H1 (cell line): ENCODE data around the gene STAP2. TPM values are rescaled to one million over a fixed set of nuclear protein-coding genes. Genes with fewer than 3 reads are reported as not detected.

Experiments used
- CTCF ChIA-PET: fragments of 300-600 bp; sonication (Branson Sonifier 250); formaldehyde crosslinking; loops from one replicate; lab custom pipeline; 2021; ENCODE audit not compliant: partially characterized antibody; lab: Charles Lee
- POLR2A ChIA-PET: fragments of 300-600 bp; sonication (Branson Sonifier 250); formaldehyde crosslinking; loops from one replicate; lab custom pipeline; 2021; ENCODE audit warnings: inconsistent platforms; ENCODE audit not compliant: partially characterized antibody; lab: Charles Lee
- DNase-seq, 2 experiments: peaks; one replicate each; pipeline versions ENCODE4 v3.0.0 to v3.0.0-alpha.2; 2010 to 2022; ENCODE audit warnings: low spot score in 2 of 2, low read depth in 1 of 2, mixed read lengths in 1 of 2
- FAIRE-seq: peaks from 2 replicates; lab custom pipeline; 2011; peaks lifted over from hg19 to GRCh38; lab: Jason Lieb, UNC
- H2AFZ ChIP-seq: 2 replicates; pipeline ENCODE4 v1.8.1; 2012; ENCODE audit warnings: low read length, inconsistent platforms
- H2AK5ac ChIP-seq: 2 replicates; pipeline ENCODE4 v1.6.1; 2013; ENCODE audit warnings: low read depth, low read length
- H2BK120ac ChIP-seq: replicated peaks from 2 replicates; pipeline ENCODE3; 2013; ENCODE audit warnings: low read depth, low read length, inconsistent platforms
- H2BK12ac ChIP-seq: 2 replicates; pipeline ENCODE4 v1.6.1; 2013; ENCODE audit warnings: low read depth, low read length
- H2BK15ac ChIP-seq: 2 replicates; pipeline ENCODE4 v1.6.1; 2013; ENCODE audit warnings: low read length
- H2BK20ac ChIP-seq: 2 replicates; pipeline ENCODE4 v1.6.1; 2013; ENCODE audit warnings: low read length
- H2BK5ac ChIP-seq: 2 replicates; pipeline ENCODE4 v1.6.1; 2013; ENCODE audit warnings: low read depth, low read length
- H3K14ac ChIP-seq: 2 replicates; pipeline ENCODE4 v1.6.1; 2013; ENCODE audit warnings: inconsistent platforms; ENCODE audit not compliant: insufficient read length
- H3K18ac ChIP-seq: 2 replicates; pipeline ENCODE4 v1.6.1; 2013; ENCODE audit warnings: low read length; ENCODE audit errors: extremely low read depth
- H3K23ac ChIP-seq: 2 replicates; pipeline ENCODE4 v1.6.1; 2013; ENCODE audit warnings: inconsistent platforms; ENCODE audit not compliant: insufficient read length
- H3K23me2 ChIP-seq: 2 replicates; pipeline ENCODE4 v1.6.1; 2013; ENCODE audit warnings: low read depth, low read length
- H3K27ac ChIP-seq: 2 replicates; pipeline ENCODE4 v1.6.1; 2011; ENCODE audit warnings: low read depth, low read length, inconsistent platforms
- H3K27me3 ChIP-seq, 4 experiments: replicated peaks in 1 of 4; 1 replicate in 1 of 4; 2 replicates in 3 of 4; pipeline versions ENCODE4 v1.6.1 to v1.8.1; 2011 to 2013; ENCODE audit warnings: low read length in 3 of 4, mild to moderate bottlenecking in 3 of 4, inconsistent platforms in 2 of 4, mixed read lengths in 2 of 4, moderate library complexity in 1 of 4; ENCODE audit not compliant: control insufficient read depth in 3 of 4, insufficient read depth in 3 of 4; ENCODE audit errors: extremely low read depth in 1 of 4
- H3K36me3 ChIP-seq, 4 experiments: 2 replicates each; pipeline versions ENCODE4 v1.6.1 to v1.8.1; 2011 to 2013; ENCODE audit warnings: mild to moderate bottlenecking in 4 of 4, low read length in 3 of 4, moderate library complexity in 2 of 4, control low read depth in 1 of 4, inconsistent platforms in 1 of 4; ENCODE audit not compliant: insufficient read depth in 4 of 4, control insufficient read depth in 2 of 4
- H3K4ac ChIP-seq: replicated peaks from 2 replicates; pipeline ENCODE3; 2013; ENCODE audit warnings: low read length, low read depth, mixed read lengths, inconsistent platforms; ENCODE audit not compliant: insufficient read length
- H3K4me1 ChIP-seq, 4 experiments: replicated peaks in 1 of 4; 1 replicate in 1 of 4; 2 replicates in 3 of 4; pipeline versions ENCODE4 v1.6.1 to v1.8.1; 2011 to 2013; ENCODE audit warnings: low read length in 3 of 4, inconsistent platforms in 2 of 4, mixed read lengths in 1 of 4; ENCODE audit not compliant: insufficient read depth in 4 of 4, control insufficient read depth in 3 of 4
- H3K4me2 ChIP-seq, 2 experiments: 2 replicates each; pipeline versions ENCODE4 v1.6.1 to v1.8.1; 2011 to 2013; ENCODE audit warnings: low read depth in 2 of 2, low read length in 2 of 2, control low read depth in 1 of 2, inconsistent platforms in 1 of 2, mild to moderate bottlenecking in 1 of 2; ENCODE audit not compliant: insufficient read depth in 1 of 2
- H3K4me3 ChIP-seq, 4 experiments: fragments of 200-600, 300-600 bp in 1 of 4; sonication (generic), shearing (Covaris generic), sonication (Bioruptor Twin) in 1 of 4; 2 replicates each; pipeline versions ENCODE4 v1.5.1 to v1.8.1; 2011 to 2016; ENCODE audit warnings: low read length in 4 of 4, low read depth in 3 of 4, control low read depth in 2 of 4, inconsistent platforms in 2 of 4, mild to moderate bottlenecking in 2 of 4, mixed read lengths in 1 of 4, moderate library complexity in 1 of 4; ENCODE audit not compliant: insufficient read depth in 2 of 4; ENCODE audit errors: extremely low read depth in 1 of 4
- H3K56ac ChIP-seq: replicated peaks from 2 replicates; pipeline ENCODE3; 2013; ENCODE audit warnings: low read depth, mild to moderate bottlenecking, mixed read lengths, low read length, inconsistent platforms; ENCODE audit not compliant: insufficient read length
- H3K79me1 ChIP-seq: 2 replicates; pipeline ENCODE4 v1.6.1; 2013; ENCODE audit warnings: low read depth, low read length, control low read depth
- H3K79me2 ChIP-seq, 2 experiments: 2 replicates each; pipeline versions ENCODE4 v1.6.1 to v1.8.1; 2012 to 2013; ENCODE audit warnings: low read length in 2 of 2, mild to moderate bottlenecking in 2 of 2, inconsistent platforms in 1 of 2; ENCODE audit not compliant: insufficient read depth in 2 of 2, control insufficient read depth in 1 of 2
- H3K9ac ChIP-seq, 4 experiments: replicated peaks in 1 of 4; 1 replicate in 1 of 4; 2 replicates in 3 of 4; pipeline versions ENCODE4 v1.6.1 to v1.8.1; 2011 to 2013; ENCODE audit warnings: low read depth in 3 of 4, low read length in 3 of 4, control low read depth in 2 of 4, mild to moderate bottlenecking in 2 of 4, moderate library complexity in 2 of 4, inconsistent platforms in 1 of 4; ENCODE audit errors: extremely low read depth in 1 of 4
- H3K9me3 ChIP-seq, 2 experiments: 2 replicates each; pipeline versions ENCODE4 v1.6.1 to v1.8.1; 2012 to 2013; ENCODE audit warnings: mild to moderate bottlenecking in 2 of 2, moderate library complexity in 2 of 2, control low read depth in 1 of 2, inconsistent platforms in 1 of 2, low read depth in 1 of 2, low read length in 1 of 2, mixed read lengths in 1 of 2; ENCODE audit not compliant: insufficient read depth in 2 of 2
- H4K20me1 ChIP-seq, 2 experiments: replicated peaks in 1 of 2; 2 replicates each; pipeline versions ENCODE3 to v1.8.1; 2011 to 2013; ENCODE audit warnings: inconsistent platforms in 2 of 2, low read length in 2 of 2, mild to moderate bottlenecking in 1 of 2; ENCODE audit not compliant: insufficient read depth in 2 of 2, control insufficient read depth in 1 of 2
- H4K5ac ChIP-seq: 2 replicates; pipeline ENCODE4 v1.6.1; 2013; ENCODE audit warnings: low read length, low read depth, mixed read lengths, inconsistent platforms; ENCODE audit not compliant: insufficient read length
- H4K8ac ChIP-seq: 2 replicates; pipeline ENCODE4 v1.8.0; 2013; ENCODE audit warnings: mild to moderate bottlenecking, moderate library complexity, low read length, inconsistent platforms; ENCODE audit not compliant: insufficient read depth; ENCODE audit errors: extremely low read depth
- H4K91ac ChIP-seq: replicated peaks from 2 replicates; pipeline ENCODE3; 2013; ENCODE audit warnings: low read length, mixed read lengths, inconsistent platforms; ENCODE audit not compliant: insufficient read length
- BCL11A ChIP-seq, 2 experiments: IDR thresholded peaks; one replicate each; pipeline ENCODE4 v1.6.1; 2011; ENCODE audit warnings: low read depth in 2 of 2, low read length in 2 of 2, mild to moderate bottlenecking in 2 of 2
- CEBPB ChIP-seq: IDR thresholded peaks from 2 replicates; pipeline ENCODE4 v1.6.1; 2012; ENCODE audit warnings: low read depth, low read length
- CTBP2 ChIP-seq: IDR thresholded peaks from 2 replicates; pipeline ENCODE4 v1.7.0; 2011; ENCODE audit warnings: borderline replicate concordance, mild to moderate bottlenecking, moderate library complexity, mixed read lengths, low read length; ENCODE audit not compliant: insufficient read depth, insufficient read length
- EZH2 ChIP-seq: fragments of 200-600 bp; sonication (generic); IDR thresholded peaks from 2 replicates; pipeline ENCODE4 v1.7.1; 2012; ENCODE audit warnings: low read depth, mild to moderate bottlenecking, moderate library complexity, low read length, inconsistent platforms; ENCODE audit not compliant: severe bottlenecking
- HDAC6 ChIP-seq: IDR thresholded peaks from one replicate; pipeline ENCODE4 v1.7.1; 2012; ENCODE audit warnings: low read depth, mild to moderate bottlenecking, inconsistent platforms, low read length, moderate library complexity
- JUND ChIP-seq: IDR thresholded peaks from 2 replicates; pipeline ENCODE4 v1.6.1; 2011; ENCODE audit warnings: mild to moderate bottlenecking, improper control_type of control experiment, low read length
- KDM4A ChIP-seq: IDR thresholded peaks from one replicate; pipeline ENCODE4 v1.7.1; 2012; ENCODE audit warnings: low read depth, mild to moderate bottlenecking, moderate library complexity, low read length, inconsistent platforms; ENCODE audit not compliant: severe bottlenecking
- KDM5A ChIP-seq: fragments of 200-600 bp; IDR thresholded peaks from 2 replicates; pipeline ENCODE4 v1.7.1; 2012; ENCODE audit warnings: mild to moderate bottlenecking, low read length, inconsistent platforms, mixed read lengths
- SAP30 ChIP-seq: fragments of 300-600 bp; sonication (generic); IDR thresholded peaks from 2 replicates; pipeline ENCODE4 v1.7.1; 2012; ENCODE audit warnings: low read length, moderate library complexity, mild to moderate bottlenecking, inconsistent platforms; ENCODE audit not compliant: insufficient read depth, insufficient replicate concordance
- TBP ChIP-seq: IDR thresholded peaks from 2 replicates; pipeline ENCODE4 v1.6.1; 2011; ENCODE audit warnings: low read depth, low read length, improper control_type of control experiment
- TEAD4 ChIP-seq: IDR thresholded peaks from 2 replicates; pipeline ENCODE4 v1.6.1; 2012; ENCODE audit warnings: low read depth, low read length, inconsistent platforms, mixed read lengths
- USF2 ChIP-seq: IDR thresholded peaks from 2 replicates; pipeline ENCODE4 v1.6.1; 2011; ENCODE audit warnings: low read length, improper control_type of control experiment
- ZNF274 ChIP-seq: IDR thresholded peaks from 2 replicates; pipeline ENCODE4 v1.7.0; 2012; ENCODE audit warnings: low read length, borderline replicate concordance; ENCODE audit errors: extremely low read depth
- WGBS, 2 experiments: shearing (Covaris generic) in 1 of 2; methylation state at CpG; one replicate each; pipeline versions ENCODE4 v1.1.6 to v1.1.7; 2013 to 2015; ENCODE audit warnings: low lambda C conversion rate in 2 of 2, mixed read lengths in 2 of 2, inconsistent platforms in 1 of 2, low coverage in 1 of 2, missing lambda C conversion rate in 1 of 2; ENCODE audit not compliant: insufficient replicate concordance in 2 of 2, insufficient coverage in 1 of 2, insufficient read length in 1 of 2; ENCODE audit errors: extremely low coverage in 1 of 2, missing lambda C conversion rate in 1 of 2; 5-methylcytosine and 5-hydroxymethylcytosine counted together
- polyA plus RNA-seq, 7 experiments: library from polyadenylated mRNA; depleted of rRNA in 3 of 7; stranded (reverse) in 5 of 7; unstranded in 2 of 7; fragments of >200 nt in 5 of 7; fragments of 200-250 nt in 2 of 7; gene quantifications; 1 replicate in 5 of 7; 2 replicates in 1 of 7; 4 replicates in 1 of 7; pipeline versions ENCODE4 v1.2.1 to v1.2.3, GENCODE V29; 2011 to 2013; ENCODE audit warnings: missing spikeins in 2 of 7, mixed read lengths in 2 of 7
- total RNA-seq: library from RNA; stranded (reverse); fragmentation: NEBNext Ultra II Directional; extraction: Animal tissue kit (Norgen Biotek cat#: 25700); gene quantifications from 2 replicates; pipeline ENCODE4 v1.2.1, GENCODE V29; 2021

Gene STAP2
- total and polyA plus RNA-seq, 2 of the 8 experiments (the other 6 are each of a cell fraction or from before 2014, with no cell fraction given), result 15.3 to 37.3 TPM

GRCh38 chr19:4376671-4376990, 38.0 kb upstream of the STAP2 start:
- FAIRE-seq, result no peak
- Histone ChIP-seq H3K56ac (no peak overlapping the region), H2BK20ac (no peak overlapping the region), H4K5ac (no peak overlapping the region), H3K9me3 (no peaks in the 10 kb centered on the region), H4K8ac (peak overlapping the region; percentile 82), H2BK5ac (0 out of 2 replicates have a peak overlapping the region, but pooled peaks have one; percentile 28), H4K91ac (peak overlapping the region; percentile 34), H3K27ac (no peak overlapping the region; the same call in 1 of the 2 replicates), H3K79me2 (peaks cover 0 to 44% of the 10 kb centered on the region in 2 experiments; a peak in 1 of 4 replicates), H3K23me2 (no peaks in the 10 kb centered on the region), H3K27me3 (no peaks in the 10 kb centered on the region), H3K4me1 (peaks cover 5 to 43% (median 35%) of the 10 kb centered on the region in 4 experiments), H3K14ac (no peak overlapping the region), H3K18ac (no peak overlapping the region), H4K20me1 (peaks cover 16 to 42% of the 10 kb centered on the region in 2 experiments), H2BK12ac (no peak overlapping the region), H3K23ac (no peak overlapping the region), H3K36me3 (no peaks in the 10 kb centered on the region), H3K9ac (no peak overlapping the region), H3K79me1 (peaks cover 17% of the 10 kb centered on the region), H2AK5ac (peak overlapping the region; percentile 9; the same call in 1 of the 2 replicates), H3K4ac (no peak overlapping the region), H2BK120ac (no peak overlapping the region), H3K4me3 (no peak overlapping the region), H2AFZ (no peak overlapping the region), H3K4me2 (no peak overlapping the region), H2BK15ac (no peak overlapping the region)
- no peak for DNase-seq
- 82% methylated on average over 8 of the region's 10 CpGs; no CpG with 5 or more reads in 1 of the 2 experiments for WGBS, 2 experiments
- POLR2A ChIA-PET, result interaction anchor here (1.0 to 5.8 kb wide), 11 partner anchors 8 to 49 kb away, joined by 3 to 63 read pairs (median 6); partner anchors contain the start of gene MPND
- CTCF ChIA-PET, result interaction anchor here (0.7 to 6.3 kb wide), 11 partner anchors 8 to 237 kb away, joined by 3 to 72 read pairs (median 6); partner anchors contain the start of genes CHAF1A and SH3GL1
- TF ChIP-seq CEBPB (no peak), JUND (no peak), HDAC6 (no peak), KDM5A (no peak), TEAD4 (no peak), EZH2 (no peak), CTBP2 (no peak), USF2 (no peak), BCL11A (IDR thresholded peaks at IDR 0.05; ENCODE audit: low read depth in 2 of 2, low read length in 2 of 2) (no peak), ZNF274 (no peak), SAP30 (no peak), TBP (no peak), KDM4A (no peak)
